Osteocyte (in vitro differentiated cells): ENCODE measurements around the gene CDH19. TPM values are rescaled to one million over a fixed set of nuclear protein-coding genes. Genes with fewer than 3 reads are reported as not detected.

Source experiments
- DNase-seq: peaks from one replicate; pipeline ENCODE4 v3.0.0; 2021; ENCODE audit warnings: mixed read lengths; ENCODE audit not compliant: unreplicated experiment; ENCODE audit errors: extremely low spot score
- H3K27ac Mint-ChIP-seq: one replicate; pipeline ENCODE4 v1.8.0; 2021; ENCODE audit warnings: mild to moderate bottlenecking, mixed read lengths; ENCODE audit not compliant: unreplicated experiment
- H3K27me3 Mint-ChIP-seq: one replicate; pipeline ENCODE4 v1.8.0; 2021; ENCODE audit warnings: mixed read lengths; ENCODE audit not compliant: unreplicated experiment
- H3K36me3 Mint-ChIP-seq: one replicate; pipeline ENCODE4 v1.8.0; 2021; ENCODE audit warnings: mixed read lengths; ENCODE audit not compliant: unreplicated experiment
- H3K4me1 Mint-ChIP-seq: one replicate; pipeline ENCODE4 v1.8.0; 2021; ENCODE audit warnings: mixed read lengths; ENCODE audit not compliant: unreplicated experiment
- H3K4me3 Mint-ChIP-seq: one replicate; pipeline ENCODE4 v1.8.0; 2021; ENCODE audit warnings: mild to moderate bottlenecking, moderate library complexity, mixed read lengths; ENCODE audit not compliant: unreplicated experiment
- H3K9me3 Mint-ChIP-seq: one replicate; pipeline ENCODE4 v1.8.0; 2021; ENCODE audit warnings: mixed read lengths; ENCODE audit not compliant: unreplicated experiment
- total RNA-seq: library from RNA; stranded (reverse); gene quantifications from 2 replicates; pipeline ENCODE4 v1.2.1, GENCODE V29; 2021
- TF ChIP-seq, protein P1 (sequence below): fragments of 200-600 bp; sonication (generic); IDR thresholded peaks from 2 replicates; pipeline ENCODE4 v1.5.0; 2021; ENCODE audit warnings: antibody characterized with exemption, mild to moderate bottlenecking, moderate library complexity

Gene CDH19
- total RNA-seq, 1 donor from 2014 or later = not detected

- Mint-ChIP-seq H3K36me3 (no peaks in the 10 kb centered on the region), H3K27ac (no peak overlapping the region), H3K9me3 (no peaks in the 10 kb centered on the region), H3K27me3 (peaks cover 22% of the 10 kb centered on the region), H3K4me3 (no peak overlapping the region), H3K4me1 (no peaks in the 10 kb centered on the region)
- DNase-seq = no peak
- TF ChIP-seq, protein P1, sequence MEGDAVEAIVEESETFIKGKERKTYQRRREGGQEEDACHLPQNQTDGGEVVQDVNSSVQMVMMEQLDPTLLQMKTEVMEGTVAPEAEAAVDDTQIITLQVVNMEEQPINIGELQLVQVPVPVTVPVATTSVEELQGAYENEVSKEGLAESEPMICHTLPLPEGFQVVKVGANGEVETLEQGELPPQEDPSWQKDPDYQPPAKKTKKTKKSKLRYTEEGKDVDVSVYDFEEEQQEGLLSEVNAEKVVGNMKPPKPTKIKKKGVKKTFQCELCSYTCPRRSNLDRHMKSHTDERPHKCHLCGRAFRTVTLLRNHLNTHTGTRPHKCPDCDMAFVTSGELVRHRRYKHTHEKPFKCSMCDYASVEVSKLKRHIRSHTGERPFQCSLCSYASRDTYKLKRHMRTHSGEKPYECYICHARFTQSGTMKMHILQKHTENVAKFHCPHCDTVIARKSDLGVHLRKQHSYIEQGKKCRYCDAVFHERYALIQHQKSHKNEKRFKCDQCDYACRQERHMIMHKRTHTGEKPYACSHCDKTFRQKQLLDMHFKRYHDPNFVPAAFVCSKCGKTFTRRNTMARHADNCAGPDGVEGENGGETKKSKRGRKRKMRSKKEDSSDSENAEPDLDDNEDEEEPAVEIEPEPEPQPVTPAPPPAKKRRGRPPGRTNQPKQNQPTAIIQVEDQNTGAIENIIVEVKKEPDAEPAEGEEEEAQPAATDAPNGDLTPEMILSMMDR = no peak
Observed at GRCh38 chr18:66575263-66575662, 28.6 kb downstream of the CDH19 start.

GRCh38 chr18:66571845-66572244 is 32.0 kb downstream of the CDH19 start:
- no peak for DNase-seq
- Mint-ChIP-seq H3K4me3 (no peak overlapping the region), H3K9me3 (no peaks in the 10 kb centered on the region), H3K36me3 (no peaks in the 10 kb centered on the region), H3K27me3 (peaks cover 16% of the 10 kb centered on the region), H3K27ac (no peak overlapping the region), H3K4me1 (no peaks in the 10 kb centered on the region)
- TF ChIP-seq, protein P1 = no peak

DNA sequence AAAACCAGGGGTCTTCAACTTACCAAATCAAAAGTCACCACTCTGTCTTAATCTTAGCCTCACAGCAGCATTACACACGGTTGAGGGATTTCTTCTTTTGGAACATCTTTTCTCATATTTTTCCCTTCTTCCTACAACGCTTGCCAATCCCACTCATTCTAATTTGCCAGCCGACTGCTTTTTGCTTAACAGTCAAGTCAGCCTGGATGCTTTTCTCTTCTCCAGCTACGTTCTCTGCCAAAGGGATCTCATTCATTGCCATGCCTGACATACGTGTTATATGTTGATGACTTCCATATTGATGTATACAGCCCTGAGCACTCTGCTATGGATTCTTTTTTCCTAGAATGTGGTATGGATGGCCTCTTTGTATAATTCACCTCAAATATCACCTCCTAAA is 37.3 kb downstream of the CDH19 start:
- Mint-ChIP-seq H3K36me3 (no peaks in the 10 kb centered on the region), H3K9me3 (no peaks in the 10 kb centered on the region), H3K27ac (no peak overlapping the region), H3K27me3 (peaks cover 18% of the 10 kb centered on the region), H3K4me1 (no peaks in the 10 kb centered on the region), H3K4me3 (no peak overlapping the region)
- TF ChIP-seq, protein P1 = no peak
- DNase-seq = no peak

GRCh38 chr18:66564236-66564635 is 39.7 kb downstream of the CDH19 start:
- H3K27ac Mint-ChIP-seq = no peak overlapping the region
- H3K36me3 Mint-ChIP-seq = no peaks in the 10 kb centered on the region
- DNase-seq = no peak
- no peaks in the 10 kb centered on the region for H3K4me1 Mint-ChIP-seq
- H3K4me3 Mint-ChIP-seq = no peak overlapping the region
- TF ChIP-seq, protein P1 = no peak
- H3K27me3 Mint-ChIP-seq = peaks cover 23% of the 10 kb centered on the region
- no peaks in the 10 kb centered on the region for H3K9me3 Mint-ChIP-seq

DNA sequence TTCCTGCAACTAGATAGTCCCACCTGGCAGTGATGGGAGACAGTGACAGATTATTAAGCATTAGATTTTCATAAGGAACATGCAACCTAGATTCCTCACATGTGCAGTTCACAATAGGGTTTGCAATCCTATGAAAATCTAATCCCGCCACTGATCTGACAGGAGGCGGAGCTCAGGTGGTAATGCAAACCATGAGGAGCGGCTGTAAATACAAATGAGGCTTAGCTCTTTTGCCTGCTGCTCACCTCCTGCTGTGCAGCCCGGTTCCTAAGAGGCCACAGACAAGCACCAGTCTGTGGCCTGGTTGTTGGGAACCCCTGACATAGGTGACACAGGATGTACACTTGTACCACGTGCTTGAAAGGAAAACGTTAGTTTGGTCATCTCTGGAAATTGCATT is 41.6 kb downstream of the CDH19 start:
- DNase-seq = no peak
- Mint-ChIP-seq H3K4me1 (no peaks in the 10 kb centered on the region), H3K36me3 (no peaks in the 10 kb centered on the region), H3K27me3 (peaks cover 27% of the 10 kb centered on the region), H3K27ac (no peak overlapping the region), H3K4me3 (no peak overlapping the region), H3K9me3 (no peaks in the 10 kb centered on the region)
- TF ChIP-seq, protein P1 = no peak
